GM19463 (cell line): ENCODE results near the gene BAZ1B.
"Not testable (repeated sequence)": the region's sequence is repeated elsewhere in the genome, so short reads cannot be mapped to it uniquely, and the experiment has no call there.

Experiments used
- ATAC-seq: cut with Tn5 transposase; IDR thresholded peaks from one replicate; pipeline ENCODE4 v1.9.1; 2021; ENCODE audit warnings: mild to moderate bottlenecking, moderate library complexity; ENCODE audit not compliant: unreplicated experiment

Gene BAZ1B

GRCh38 chr7:73504920-73505319 is 17.2 kb downstream of the BAZ1B start:
- no peak for ATAC-seq

DNA sequence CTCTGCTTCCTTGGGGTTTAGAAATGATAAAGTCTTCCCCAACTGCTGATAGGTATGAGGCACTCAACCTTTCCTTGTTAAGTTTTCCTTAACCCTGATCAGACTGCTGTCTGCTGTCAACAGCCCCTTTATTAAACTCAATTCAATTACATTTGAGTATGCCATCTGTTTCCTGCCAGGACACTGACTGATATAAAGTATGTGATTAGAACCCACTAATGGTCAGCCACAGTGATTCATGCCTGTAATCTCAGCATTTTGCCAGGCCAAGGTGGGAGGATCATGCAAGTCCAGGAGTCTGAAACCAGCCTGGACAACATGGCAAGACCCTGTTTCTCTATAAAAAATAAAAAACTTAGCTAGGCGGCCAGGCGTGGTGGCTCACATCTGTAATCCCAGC is 18.1 kb downstream of the BAZ1B start:
- no peak for ATAC-seq

DNA sequence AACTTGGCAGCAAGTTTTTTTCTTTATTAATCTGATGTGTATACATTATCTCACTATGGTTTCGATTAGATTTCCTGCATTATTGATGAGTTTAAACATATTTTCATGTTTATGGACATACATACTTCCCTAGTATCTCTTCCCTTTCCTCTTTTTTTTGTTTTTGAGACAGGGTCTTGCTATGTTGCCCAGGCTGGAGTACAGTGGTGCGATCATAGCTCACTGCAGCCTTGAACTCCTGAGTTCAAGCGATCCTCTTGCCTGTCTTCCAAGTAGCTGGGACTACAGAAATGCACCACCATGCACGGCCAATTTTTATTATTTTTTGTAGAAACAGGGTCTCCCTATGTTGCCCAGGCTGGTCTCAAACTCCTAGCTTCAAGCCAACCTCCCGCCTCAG is 18.9 kb downstream of the BAZ1B start:
- no peak for ATAC-seq

DNA sequence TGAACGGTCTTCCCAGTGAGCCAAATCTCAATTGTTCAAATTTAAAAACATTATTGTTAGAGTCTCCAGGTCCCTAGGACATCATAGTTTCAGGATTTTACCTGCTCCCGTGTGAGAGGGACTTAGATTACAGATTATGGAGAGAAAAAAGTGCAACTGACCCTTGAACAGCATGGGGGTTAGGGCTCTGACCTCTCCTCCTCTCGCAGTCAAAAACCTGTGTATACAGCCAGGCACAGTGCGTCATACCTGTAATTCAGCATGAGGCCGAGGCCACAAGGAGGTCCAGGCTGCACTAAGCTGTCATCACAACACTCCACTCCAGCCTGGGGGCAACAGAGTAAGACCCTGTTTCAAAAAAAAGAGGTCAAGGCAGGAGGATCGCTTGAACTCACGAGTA is 25.5 kb downstream of the BAZ1B start:
- no peak for ATAC-seq

DNA sequence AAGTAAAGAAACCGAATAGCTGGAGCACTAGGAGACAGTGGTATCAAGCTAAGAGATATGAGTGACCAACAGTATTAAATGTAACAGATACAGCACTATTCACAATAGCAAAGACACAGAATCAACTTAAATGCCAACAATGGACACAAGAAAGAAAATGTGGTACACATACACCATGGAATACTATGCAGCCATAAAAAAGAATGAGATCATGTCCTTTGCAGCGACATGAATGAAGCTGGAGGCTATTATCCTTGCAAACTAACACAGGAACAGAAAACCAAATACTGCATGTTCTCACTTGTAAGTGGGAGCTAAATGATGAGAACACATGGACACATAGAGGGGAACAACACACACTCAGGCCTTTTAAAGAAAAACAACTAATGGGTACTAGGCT is 26.6 kb downstream of the BAZ1B start:
- not testable (repeated sequence) for ATAC-seq

- no peak for ATAC-seq
Measured at GRCh38 chr7:73489976-73490375, 32.1 kb downstream of the BAZ1B start.

DNA sequence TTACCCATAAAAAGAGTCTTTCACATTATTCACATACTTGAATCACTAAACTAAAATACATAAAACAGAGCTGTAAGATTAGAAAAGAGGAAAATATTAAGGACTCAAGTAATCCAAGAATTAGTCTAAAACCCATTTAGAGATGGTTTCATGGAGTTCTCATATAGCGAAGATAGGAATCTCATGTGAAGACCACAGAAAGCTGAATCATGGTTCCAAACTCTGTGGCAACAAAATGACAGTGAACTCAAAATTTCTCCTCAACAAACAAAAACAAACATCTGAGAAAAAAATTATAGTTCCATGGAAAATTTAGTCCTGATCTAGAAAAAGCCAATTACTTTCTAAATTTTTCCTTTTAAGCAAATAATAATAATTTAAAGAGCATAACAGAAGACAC is 34.6 kb downstream of the BAZ1B start:
- ATAC-seq, result no peak

DNA sequence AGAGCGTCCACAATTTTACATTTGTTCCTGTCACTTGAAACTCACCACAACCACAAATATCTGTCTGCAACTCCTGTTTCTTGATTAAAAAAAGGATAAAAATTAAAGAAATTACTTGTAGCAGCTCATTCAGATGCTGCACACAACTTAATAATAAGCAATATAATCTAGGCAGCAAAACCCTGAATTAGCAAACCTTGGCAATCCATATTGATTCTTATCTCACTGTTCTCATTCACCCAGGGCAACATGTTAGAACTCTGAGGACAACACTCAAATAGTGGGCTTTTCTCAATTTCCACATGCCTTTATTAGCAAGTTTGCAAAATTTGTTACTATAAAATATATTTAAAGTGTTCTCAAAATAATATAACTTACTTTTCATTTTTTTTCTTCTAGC is 38.9 kb downstream of the BAZ1B start:
- no peak for ATAC-seq

- no peak for ATAC-seq
Measured at GRCh38 chr7:73482746-73483145, 39.3 kb downstream of the BAZ1B start.

- ATAC-seq, result not testable (repeated sequence)
Measured at GRCh38 chr7:73481521-73481920, 40.6 kb downstream of the BAZ1B start.

- ATAC-seq, result no peak
Measured at GRCh38 chr7:73478549-73478948, 43.5 kb downstream of the BAZ1B start.

DNA sequence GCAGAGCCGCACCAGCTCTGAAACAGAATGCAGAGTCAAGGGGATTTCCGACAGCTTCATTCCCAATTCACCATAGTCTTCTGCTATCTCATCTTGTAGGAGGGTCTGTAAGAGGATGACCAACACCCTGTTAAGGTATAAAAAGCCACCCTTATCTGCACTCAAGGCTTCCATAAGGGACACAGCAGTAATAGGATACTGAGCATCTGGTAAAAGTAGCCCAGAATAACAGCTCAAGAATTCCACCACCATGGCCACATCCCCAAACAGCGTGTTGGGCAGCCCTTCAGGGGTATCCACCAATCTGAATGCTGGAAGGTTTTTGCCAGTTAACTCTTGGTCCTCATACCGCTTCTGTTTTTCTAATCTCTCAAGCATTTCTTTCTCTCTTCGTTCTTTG is 44.7 kb downstream of the BAZ1B start:
- no peak for ATAC-seq

- no peak for ATAC-seq
Measured at GRCh38 chr7:73470208-73470607, 51.9 kb downstream of the BAZ1B start.

DNA sequence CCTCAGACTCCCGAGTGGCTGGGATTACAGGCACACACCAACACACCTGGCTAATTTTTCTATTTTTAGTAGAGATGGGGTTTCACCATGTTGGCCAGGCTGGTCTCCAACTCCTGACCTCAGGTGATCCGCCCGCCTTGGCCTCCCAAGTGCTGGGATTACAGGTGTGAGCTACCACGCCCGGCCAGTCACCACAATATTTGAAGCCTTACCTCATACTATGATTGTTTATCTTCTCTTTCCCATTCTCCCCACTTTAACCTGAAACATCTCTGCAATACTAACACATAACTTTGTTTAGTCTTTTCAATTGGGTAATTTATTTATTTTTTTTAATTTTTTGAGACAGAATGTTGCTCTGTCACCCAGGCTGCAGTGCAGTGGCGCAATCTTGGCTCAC is 55.0 kb downstream of the BAZ1B start:
- not testable (repeated sequence) for ATAC-seq

- ATAC-seq, result no peak
Measured at GRCh38 chr7:73466112-73466511, 56.0 kb downstream of the BAZ1B start.

GRCh38 chr7:73463966-73464365 is 58.1 kb downstream of the BAZ1B start:
- no peak for ATAC-seq

DNA sequence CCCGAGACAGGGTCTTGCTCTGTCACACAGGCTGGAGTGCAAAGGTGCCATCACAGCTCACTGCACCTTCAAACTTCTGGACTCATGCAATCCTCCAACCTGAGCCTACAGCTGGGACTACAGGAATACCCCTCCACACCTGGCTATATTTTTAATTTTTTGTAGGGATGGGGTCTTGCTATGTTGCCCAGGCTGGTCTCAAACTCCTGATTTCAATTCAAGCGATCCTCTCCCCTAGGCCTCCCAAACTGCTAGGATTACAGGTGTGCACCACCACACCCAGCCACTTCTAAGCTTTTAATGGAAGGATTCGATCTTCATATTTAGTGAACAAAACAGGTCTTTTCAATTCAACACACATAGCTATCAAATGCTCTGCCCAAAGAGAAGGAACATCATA is 58.8 kb downstream of the BAZ1B start:
- ATAC-seq, result no peak

- ATAC-seq, result no peak
Measured at GRCh38 chr7:73461782-73462285, 60.3 kb downstream of the BAZ1B start.

- no peak for ATAC-seq
Measured at GRCh38 chr7:73454424-73454823, 67.7 kb downstream of the BAZ1B start.

DNA sequence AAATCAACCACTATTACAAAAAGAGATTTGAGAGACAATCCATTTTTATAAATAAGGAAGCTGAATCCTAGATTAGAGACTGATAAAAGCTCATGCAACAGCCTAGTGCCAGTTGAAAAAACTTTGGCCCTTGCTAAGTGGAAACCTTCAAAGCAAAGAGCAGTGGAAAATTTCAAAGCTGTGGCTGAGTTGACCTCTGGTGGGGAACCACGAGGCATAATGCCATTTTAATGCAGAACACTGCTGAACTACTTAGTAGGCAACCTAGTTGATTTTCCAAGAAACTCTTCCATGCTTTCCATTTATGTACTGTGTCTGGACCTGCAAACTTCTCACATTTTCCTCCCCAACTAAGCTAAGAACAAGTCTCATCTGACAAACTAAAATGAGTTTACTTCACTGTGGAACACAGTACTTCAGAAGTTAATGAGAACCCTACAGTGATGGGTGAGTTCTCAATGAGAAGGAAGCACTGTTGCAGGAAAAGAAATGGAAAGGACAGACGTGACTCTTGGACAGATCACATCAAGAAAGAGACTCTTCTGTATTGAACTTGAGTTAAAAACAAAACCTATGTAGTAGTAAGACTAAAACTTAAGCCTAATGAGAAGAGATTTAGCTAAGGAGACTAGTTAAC is 69.0 kb downstream of the BAZ1B start:
- no peak for ATAC-seq

- no peak for ATAC-seq
Measured at GRCh38 chr7:73451780-73452398, 70.2 kb downstream of the BAZ1B start.

DNA sequence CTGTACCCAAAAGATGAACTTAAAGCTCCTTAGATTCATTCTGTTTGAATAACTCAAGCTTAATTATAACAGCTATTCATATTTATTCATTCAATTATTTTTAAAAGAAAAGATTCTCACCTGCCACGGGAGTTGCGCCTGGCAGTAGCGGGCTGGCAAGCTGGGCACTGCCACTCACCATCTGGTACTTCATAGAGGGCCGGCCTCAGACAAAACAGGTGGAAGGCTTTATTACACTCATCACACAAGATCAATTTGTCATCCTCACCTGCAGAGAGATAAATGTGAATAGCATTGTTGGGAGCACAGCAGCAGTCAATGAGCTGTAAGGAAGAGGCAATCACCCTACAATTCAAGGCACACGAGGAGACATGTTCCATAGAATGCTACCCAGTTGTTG is 72.7 kb downstream of the BAZ1B start:
- ATAC-seq, result no peak

GRCh38 chr7:73448609-73449008 is 73.5 kb downstream of the BAZ1B start:
- ATAC-seq, result no peak
